Endodermal cell (in vitro differentiated cells): Measurements from ENCODE around the gene MELTF. TPM values are rescaled to one million over a fixed set of nuclear protein-coding genes. Genes with fewer than 3 reads are reported as not detected.

Source experiments
- DNase-seq: peaks from one replicate; pipeline ENCODE4 v3.0.0-alpha.2; 2017
- H3K27ac ChIP-seq: 2 replicates; pipeline ENCODE4 v1.5.1; 2013; ENCODE audit warnings: mild to moderate bottlenecking, low read depth, low read length, moderate library complexity
- H3K27me3 ChIP-seq: 2 replicates; pipeline ENCODE4 v1.6.1; 2013; ENCODE audit warnings: mild to moderate bottlenecking, low read length, moderate library complexity; ENCODE audit not compliant: insufficient read depth, control insufficient read depth, poor library complexity, severe bottlenecking
- H3K36me3 ChIP-seq: 2 replicates; pipeline ENCODE4 v1.7.0; 2013; ENCODE audit warnings: mild to moderate bottlenecking, low read length, moderate library complexity; ENCODE audit not compliant: control insufficient read depth, insufficient read depth
- H3K4me1 ChIP-seq: one replicate; pipeline ENCODE4 v1.7.0; 2013; ENCODE audit warnings: low read length; ENCODE audit not compliant: control insufficient read depth, insufficient read depth
- H3K4me3 ChIP-seq: 2 replicates; pipeline ENCODE4 v1.5.1; 2013; ENCODE audit warnings: mild to moderate bottlenecking, low read length, moderate library complexity
- H3K9ac ChIP-seq: 2 replicates; pipeline ENCODE4 v1.6.1; 2013; ENCODE audit warnings: mild to moderate bottlenecking, low read length, moderate library complexity; ENCODE audit not compliant: poor library complexity, severe bottlenecking; ENCODE audit errors: extremely low read depth
- H3K9me3 ChIP-seq: 2 replicates; pipeline ENCODE4 v1.6.1; 2013; ENCODE audit warnings: mild to moderate bottlenecking, low read length, moderate library complexity; ENCODE audit not compliant: control insufficient read depth
- H3K27ac Mint-ChIP-seq: 2 replicates; pipeline ENCODE4 v1.8.0; 2020; ENCODE audit warnings: mixed read lengths
- H3K27me3 Mint-ChIP-seq: 2 replicates; pipeline ENCODE4 v1.8.0; 2021; ENCODE audit warnings: mild to moderate bottlenecking, mixed read lengths; ENCODE audit not compliant: insufficient read depth
- H3K36me3 Mint-ChIP-seq: 2 replicates; pipeline ENCODE4 v1.8.0; 2020; ENCODE audit warnings: low read depth, mixed read lengths
- H3K4me1 Mint-ChIP-seq: 2 replicates; pipeline ENCODE4 v1.8.0; 2020; ENCODE audit warnings: mixed read lengths
- H3K4me3 Mint-ChIP-seq: 2 replicates; pipeline ENCODE4 v1.8.0; 2020; ENCODE audit warnings: mild to moderate bottlenecking, moderate library complexity, mixed read lengths
- H3K9me3 Mint-ChIP-seq: 2 replicates; pipeline ENCODE4 v1.8.0; 2020; ENCODE audit warnings: mild to moderate bottlenecking, mixed read lengths
- WGBS, 2 experiments: methylation state at CpG; one replicate each; pipeline versions ENCODE4 v1.1.5 to v1.1.7; 2013; ENCODE audit warnings: missing lambda C conversion rate in 2 of 2, mixed read lengths in 1 of 2; ENCODE audit not compliant: insufficient coverage in 1 of 2, insufficient read length in 1 of 2; 5-methylcytosine and 5-hydroxymethylcytosine counted together
- total RNA-seq, 2 donors: library from RNA; stranded (reverse); fragmentation: NEBNext Ultra II Directional in 1 of 2; extraction: Animal tissue kit (Norgen Biotek cat#: 25700) in 1 of 2; gene quantifications; 2 replicates in 1 of 2; 3 replicates in 1 of 2; pipeline ENCODE4 v1.2.1, GENCODE V29; 2021
- TF ChIP-seq, protein P1 (sequence below): fragments of 200-600 bp; sonication (generic); conservative IDR thresholded peaks from 2 replicates; pipeline ENCODE4 v1.5.0; 2021; ENCODE audit warnings: antibody characterized with exemption, mild to moderate bottlenecking

MELTF gene
- total RNA-seq, 2 donors from 2014 or later: 11.3 to 15.1 TPM

DNA sequence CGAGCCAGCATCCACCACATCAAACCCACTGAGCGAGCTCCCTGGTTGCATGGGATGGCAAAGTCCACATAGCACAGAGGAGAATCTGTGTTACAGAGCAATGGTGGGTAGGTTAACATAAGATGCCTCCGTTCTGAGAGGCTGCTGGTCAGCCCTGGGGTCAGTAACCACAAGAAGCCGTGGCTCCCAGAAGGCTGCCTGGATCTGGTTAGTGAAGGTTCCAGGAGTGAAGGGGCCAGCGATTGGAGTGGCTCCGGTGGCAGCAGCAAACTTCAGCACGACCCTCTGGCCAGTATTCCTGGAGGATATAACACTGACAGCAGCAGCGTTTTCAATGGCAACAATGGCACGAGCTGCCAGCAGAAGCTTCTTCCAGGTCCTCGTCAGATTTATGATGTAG lies 42.6 kb downstream of the MELTF start:
- H3K27ac Mint-ChIP-seq: no peak overlapping the region
- no peak overlapping the region for H3K27ac ChIP-seq
- H3K36me3 ChIP-seq: no peaks in the 10 kb centered on the region
- H3K4me3 ChIP-seq: no peak overlapping the region
- DNase-seq: no peak
- H3K9me3 ChIP-seq: peaks cover 13% of the 10 kb centered on the region
- H3K9me3 Mint-ChIP-seq: peaks cover 6% of the 10 kb centered on the region
- H3K9ac ChIP-seq: no peak overlapping the region
- H3K27me3 Mint-ChIP-seq: no peaks in the 10 kb centered on the region
- no peaks in the 10 kb centered on the region for H3K36me3 Mint-ChIP-seq
- 88 to 91% methylated on average over 8 to 10 of the region's 10 CpGs for WGBS, 2 experiments
- H3K4me1 Mint-ChIP-seq: no peaks in the 10 kb centered on the region
- TF ChIP-seq, protein P1, sequence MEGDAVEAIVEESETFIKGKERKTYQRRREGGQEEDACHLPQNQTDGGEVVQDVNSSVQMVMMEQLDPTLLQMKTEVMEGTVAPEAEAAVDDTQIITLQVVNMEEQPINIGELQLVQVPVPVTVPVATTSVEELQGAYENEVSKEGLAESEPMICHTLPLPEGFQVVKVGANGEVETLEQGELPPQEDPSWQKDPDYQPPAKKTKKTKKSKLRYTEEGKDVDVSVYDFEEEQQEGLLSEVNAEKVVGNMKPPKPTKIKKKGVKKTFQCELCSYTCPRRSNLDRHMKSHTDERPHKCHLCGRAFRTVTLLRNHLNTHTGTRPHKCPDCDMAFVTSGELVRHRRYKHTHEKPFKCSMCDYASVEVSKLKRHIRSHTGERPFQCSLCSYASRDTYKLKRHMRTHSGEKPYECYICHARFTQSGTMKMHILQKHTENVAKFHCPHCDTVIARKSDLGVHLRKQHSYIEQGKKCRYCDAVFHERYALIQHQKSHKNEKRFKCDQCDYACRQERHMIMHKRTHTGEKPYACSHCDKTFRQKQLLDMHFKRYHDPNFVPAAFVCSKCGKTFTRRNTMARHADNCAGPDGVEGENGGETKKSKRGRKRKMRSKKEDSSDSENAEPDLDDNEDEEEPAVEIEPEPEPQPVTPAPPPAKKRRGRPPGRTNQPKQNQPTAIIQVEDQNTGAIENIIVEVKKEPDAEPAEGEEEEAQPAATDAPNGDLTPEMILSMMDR: no peak
- H3K4me3 Mint-ChIP-seq: no peak overlapping the region
- H3K27me3 ChIP-seq: no peaks in the 10 kb centered on the region
- H3K4me1 ChIP-seq: no peaks in the 10 kb centered on the region

DNA sequence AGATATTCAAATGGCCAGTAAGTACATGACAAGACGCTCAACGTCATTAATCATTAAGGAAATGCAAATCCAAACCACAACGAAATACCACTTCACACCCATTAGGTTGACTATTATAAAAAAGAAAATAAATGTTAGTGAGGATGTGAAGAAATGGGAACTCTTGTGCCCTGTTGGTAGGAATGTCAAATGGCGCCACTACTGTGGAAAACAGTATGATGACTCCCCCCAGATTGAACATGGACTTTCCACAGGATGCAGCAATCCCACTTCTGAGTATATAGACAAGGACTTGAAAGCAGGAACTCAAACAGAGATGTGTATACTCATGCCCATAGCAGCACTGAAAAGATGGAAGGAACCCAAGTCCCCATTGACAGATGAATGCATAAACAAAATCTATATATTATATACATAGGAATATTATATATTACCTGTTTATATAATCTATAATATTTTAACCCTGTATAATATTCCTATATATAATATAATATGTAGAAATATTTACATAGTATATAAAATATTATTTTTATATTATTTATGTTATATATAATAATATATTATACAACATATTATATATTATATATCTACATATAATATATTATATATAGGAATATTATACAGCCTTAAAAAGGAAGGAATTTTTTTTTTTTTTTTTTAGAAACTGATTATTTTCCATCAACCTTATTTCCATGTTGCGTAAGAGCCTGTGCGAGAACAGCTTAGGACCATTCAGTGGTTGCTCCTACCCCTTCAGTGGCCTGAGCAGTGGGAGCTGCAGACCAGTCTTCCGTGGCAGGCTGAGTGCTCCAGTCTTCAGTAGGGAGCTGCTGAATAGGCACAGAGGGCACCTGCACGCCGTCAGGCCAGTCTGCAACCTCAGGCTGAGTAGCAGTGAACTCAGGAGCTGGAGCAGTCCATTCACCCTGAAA lies 43.4 kb downstream of the MELTF start:
- H3K27ac ChIP-seq: no peak overlapping the region
- TF ChIP-seq, protein P1: peak; percentile 65
- H3K4me1 ChIP-seq: no peaks in the 10 kb centered on the region
- WGBS, 2 experiments: 95 to 96% methylated on average over 6 to 8 of the region's 9 CpGs
- no peak for DNase-seq
- Mint-ChIP-seq H3K27ac (no peak overlapping the region), H3K9me3 (peaks cover 12% of the 10 kb centered on the region), H3K36me3 (peaks cover 1% of the 10 kb centered on the region), H3K4me1 (no peaks in the 10 kb centered on the region), H3K27me3 (peaks cover 3% of the 10 kb centered on the region), H3K4me3 (no peak overlapping the region)
- H3K4me3 ChIP-seq: no peak overlapping the region
- H3K27me3 ChIP-seq: no peaks in the 10 kb centered on the region
- no peak overlapping the region for H3K9ac ChIP-seq
- H3K36me3 ChIP-seq: no peaks in the 10 kb centered on the region
- H3K9me3 ChIP-seq: peaks cover 13% of the 10 kb centered on the region

DNA sequence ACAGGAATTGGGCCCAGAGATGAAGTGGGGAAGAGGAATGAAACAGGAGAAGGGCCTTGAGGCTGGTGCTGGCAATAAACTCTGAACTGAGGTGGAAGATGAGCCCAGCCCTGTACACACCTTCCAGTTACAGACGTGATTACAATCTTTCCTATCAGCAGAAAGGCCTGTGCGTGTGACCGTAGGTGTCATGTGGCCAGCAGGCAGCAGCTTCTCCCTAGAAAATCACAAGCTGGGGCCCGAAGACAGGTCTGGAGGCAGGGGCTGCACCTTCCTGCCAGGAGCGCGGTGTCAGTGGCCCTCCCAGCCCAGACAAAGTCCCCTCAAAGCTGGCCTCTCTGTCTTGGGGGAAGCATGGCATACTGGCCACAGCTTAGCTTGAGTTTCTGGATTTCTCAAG lies 44.3 kb downstream of the MELTF start:
- 91 to 93% methylated on average over 5 to 6 of the region's 6 CpGs for WGBS, 2 experiments
- Mint-ChIP-seq H3K36me3 (peaks cover 1% of the 10 kb centered on the region), H3K27me3 (peaks cover 3% of the 10 kb centered on the region), H3K27ac (no peak overlapping the region), H3K4me1 (no peaks in the 10 kb centered on the region), H3K4me3 (no peak overlapping the region), H3K9me3 (peaks cover 12% of the 10 kb centered on the region)
- no peaks in the 10 kb centered on the region for H3K4me1 ChIP-seq
- no peak for DNase-seq
- peaks cover 13% of the 10 kb centered on the region for H3K9me3 ChIP-seq
- H3K9ac ChIP-seq: no peak overlapping the region
- no peak overlapping the region for H3K4me3 ChIP-seq
- H3K27ac ChIP-seq: no peak overlapping the region
- H3K27me3 ChIP-seq: no peaks in the 10 kb centered on the region
- no peaks in the 10 kb centered on the region for H3K36me3 ChIP-seq
- TF ChIP-seq, protein P1: no peak
